HCT116 (cell line): ENCODE measurements around the gene ZNF57. TPM values are rescaled to one million over a fixed set of nuclear protein-coding genes. Genes with fewer than 3 reads are reported as not detected.

Experiments
- ATAC-seq: fragments of 200-7000 bp; cut with Tn5 transposase; 2 replicates; pipeline ENCODE4 v1.9.1; 2020; ENCODE audit warnings: mild to moderate bottlenecking, moderate library complexity
- BruUV-seq: library from RNA; stranded (reverse); fragments of 400-500 nt; replicated peaks from 2 replicates; lab custom pipeline; 2021; lab: Mats Ljungman, UMichigan
- CTCF ChIA-PET: fragments of 300-600 bp; sonication (Branson Sonifier 250); formaldehyde crosslinking; loops from one replicate; lab custom pipeline; 2021; ENCODE audit warnings: antibody characterized with exemption; lab: Charles Lee
- POLR2A ChIA-PET: fragments of 300-600, 350-600 bp; sonication (Branson Sonifier 250); formaldehyde crosslinking; loops from one replicate; lab custom pipeline; 2021; ENCODE audit warnings: antibody characterized with exemption; lab: Charles Lee
- RAD21 ChIA-PET, 2 experiments: fragments of 300-600 bp; sonication (Branson Sonifier 250); formaldehyde crosslinking; loops; one replicate each; lab custom pipeline; 2023; ENCODE audit warnings: low total read pairs in 2 of 2; ENCODE audit not compliant: uncharacterized antibody in 2 of 2, unreplicated experiment in 2 of 2, low non-redundant PET in 1 of 2; lab: Charles Lee
- DNase-seq: peaks from one replicate; pipeline ENCODE4 v3.0.0-alpha.2; 2010; ENCODE audit warnings: low read depth, low spot score
- H2AFZ ChIP-seq: fragments of 200-600 bp; shearing (Covaris generic), sonication (generic); 2 replicates; pipeline ENCODE4 v1.6.1; 2017; ENCODE audit warnings: low read depth, mixed run types, mixed read lengths, antibody characterized with exemption, low read length; ENCODE audit not compliant: poor library complexity, severe bottlenecking
- H3K27ac ChIP-seq: 2 replicates; pipeline ENCODE4 v1.5.1; 2012; ENCODE audit warnings: low read depth, low read length
- H3K27me3 ChIP-seq: fragments of 200-600 bp; sonication (generic); 2 replicates; pipeline ENCODE4 v1.6.1; 2016; ENCODE audit warnings: mixed run types, low read length, mixed read lengths; ENCODE audit not compliant: insufficient read depth
- H3K36me3 ChIP-seq, 2 experiments: fragments of 200-500 bp in 1 of 2; fragments of 200-600 bp in 1 of 2; sonication (Bioruptor generic) in 1 of 2; sonication (generic) in 1 of 2; 2 replicates each; pipeline versions ENCODE4 v1.5.1 to v1.6.1; 2014 to 2016; ENCODE audit warnings: low read length in 2 of 2, inconsistent platforms in 1 of 2, mixed read lengths in 1 of 2, mixed run types in 1 of 2; ENCODE audit not compliant: insufficient read depth in 2 of 2, control insufficient read depth in 1 of 2
- H3K4me1 ChIP-seq, 2 experiments: fragments of 200-600 bp in 1 of 2; sonication (generic) in 1 of 2; 2 replicates each; pipeline versions ENCODE4 v1.5.1 to v1.6.1; 2012 to 2017; ENCODE audit warnings: low read length in 2 of 2, inconsistent platforms in 1 of 2, mild to moderate bottlenecking in 1 of 2, mixed read lengths in 1 of 2, mixed run types in 1 of 2, moderate library complexity in 1 of 2; ENCODE audit not compliant: insufficient read depth in 2 of 2, control insufficient read depth in 1 of 2
- H3K4me2 ChIP-seq: fragments of 200-600 bp; sonication (generic); 2 replicates; pipeline ENCODE4 v1.6.1; 2017; ENCODE audit warnings: mixed run types, low read length, mixed read lengths
- H3K4me3 ChIP-seq, 2 experiments: fragments of 200-600 bp in 1 of 2; sonication (generic) in 1 of 2; replicated peaks in 1 of 2; 2 replicates each; pipeline ENCODE4 v1.5.1; 2011 to 2016; ENCODE audit warnings: low read length in 2 of 2, control low read depth in 1 of 2, low read depth in 1 of 2, mild to moderate bottlenecking in 1 of 2, mixed read lengths in 1 of 2, mixed run types in 1 of 2
- H3K79me2 ChIP-seq: fragments of 200-600 bp; sonication (generic); 2 replicates; pipeline ENCODE4 v1.6.1; 2017; ENCODE audit warnings: mild to moderate bottlenecking, mixed run types, low read length, moderate library complexity, mixed read lengths; ENCODE audit not compliant: insufficient read depth
- H3K9ac ChIP-seq: fragments of 200-600 bp; sonication (generic); 2 replicates; pipeline ENCODE4 v1.6.1; 2016; ENCODE audit warnings: low read length, mixed read lengths
- H3K9me2 ChIP-seq: fragments of 200-600 bp; sonication (generic), shearing (Covaris generic); 2 replicates; pipeline ENCODE4 v1.6.1; 2017; ENCODE audit warnings: mixed run types, mild to moderate bottlenecking, moderate library complexity; ENCODE audit not compliant: insufficient read depth
- H3K9me3 ChIP-seq, 2 experiments: fragments of 200-500 bp in 1 of 2; fragments of 200-600 bp in 1 of 2; sonication (Bioruptor generic) in 1 of 2; sonication (generic) in 1 of 2; 2 replicates each; pipeline ENCODE4 v1.6.1; 2014 to 2017; ENCODE audit warnings: low read length in 2 of 2, mixed read lengths in 2 of 2, inconsistent platforms in 1 of 2, low read depth in 1 of 2, mild to moderate bottlenecking in 1 of 2, mixed run types in 1 of 2, moderate library complexity in 1 of 2; ENCODE audit not compliant: control insufficient read depth in 1 of 2, insufficient read depth in 1 of 2
- H4K20me1 ChIP-seq: fragments of 200-600 bp; sonication (generic), shearing (Covaris generic); 2 replicates; pipeline ENCODE4 v1.6.1; 2017; ENCODE audit warnings: mixed run types, mild to moderate bottlenecking, moderate library complexity; ENCODE audit not compliant: insufficient read depth
- EGR1 ChIP-seq: IDR thresholded peaks from 2 replicates; pipeline ENCODE4 v1.6.1; 2012; ENCODE audit warnings: low read depth
- EZH2 ChIP-seq: fragments of 200-600 bp; sonication (generic); IDR thresholded peaks from 2 replicates; pipeline ENCODE4 v1.6.1; 2017; ENCODE audit warnings: antibody characterized with exemption, mixed run types
- EZH2phosphoT487 ChIP-seq: fragments of 200-600 bp; IDR thresholded peaks from 2 replicates; pipeline ENCODE4 v1.6.1; 2018; ENCODE audit warnings: antibody characterized with exemption, borderline replicate concordance
- FOSL1 ChIP-seq: IDR thresholded peaks from 2 replicates; pipeline ENCODE4 v1.6.1; 2012; ENCODE audit warnings: low read depth
- POLR2A ChIP-seq: IDR thresholded peaks from 2 replicates; pipeline ENCODE4 v1.7.0; 2011; ENCODE audit warnings: borderline replicate concordance; ENCODE audit not compliant: insufficient read depth, insufficient read length; ENCODE audit errors: extremely low read depth
- POLR2AphosphoS5 ChIP-seq: IDR thresholded peaks from 2 replicates; pipeline ENCODE4 v1.6.1; 2011; ENCODE audit warnings: mild to moderate bottlenecking, low read depth, low read length, moderate library complexity
- SIN3A ChIP-seq: IDR thresholded peaks from 2 replicates; pipeline ENCODE4 v1.6.1; 2012; ENCODE audit warnings: low read depth
- SP1 ChIP-seq: IDR thresholded peaks from 2 replicates; pipeline ENCODE4 v1.6.1; 2012; ENCODE audit warnings: low read depth
- TCF7L2 ChIP-seq: IDR thresholded peaks from 2 replicates; pipeline ENCODE4 v1.7.0; 2011; ENCODE audit warnings: borderline replicate concordance, inconsistent platforms; ENCODE audit not compliant: insufficient read depth, insufficient read length; ENCODE audit errors: extremely low read depth
- intact Hi-C: fragments of 100-400 bp; cut with micrococcal nuclease; formaldehyde crosslinking; loops from 2 replicates; pipeline ENCODE4 v1.10.0; 2022
- total RNA-seq: library from RNA; stranded (reverse); gene quantifications from one replicate; pipeline ENCODE4 v1.2.1, GENCODE V29; 2021; ENCODE audit not compliant: unreplicated experiment
- TF ChIP-seq, protein P1 (sequence below), 3 experiments: fragments of 200-600 bp in 1 of 3; sonication (generic) in 1 of 3; IDR thresholded peaks in 2 of 3; conservative IDR thresholded peaks in 1 of 3; 2 replicates each; pipeline ENCODE4 v1.5.1; 2012 to 2017; ENCODE audit warnings: low read depth in 2 of 3, low read length in 2 of 3, antibody characterized with exemption in 1 of 3, borderline replicate concordance in 1 of 3, control low read depth in 1 of 3, mild to moderate bottlenecking in 1 of 3, mixed read lengths in 1 of 3, mixed run types in 1 of 3, moderate library complexity in 1 of 3; ENCODE audit not compliant: insufficient read depth in 1 of 3

ZNF57 gene
- total RNA-seq, 1 experiment from 2014 or later = 8.3 TPM

DNA sequence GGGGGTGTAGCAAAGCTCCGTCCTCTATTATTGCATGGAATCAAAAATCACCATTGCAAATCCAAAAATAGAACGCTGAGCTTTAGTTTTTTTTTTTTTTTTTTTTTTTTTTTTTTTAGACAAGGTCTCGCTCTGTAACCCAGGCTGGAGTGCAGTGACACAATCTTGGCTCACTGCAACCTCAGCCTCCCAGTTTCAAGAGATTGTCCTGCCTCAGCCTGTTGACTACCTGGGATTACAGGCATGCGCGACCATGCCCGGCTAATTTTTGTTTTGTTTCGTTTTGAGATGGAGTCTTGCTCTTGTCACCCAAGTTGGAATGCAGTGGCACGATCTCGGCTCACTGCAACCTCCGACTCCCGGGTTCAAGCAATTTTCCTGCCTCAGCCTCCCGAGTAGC is 59.4 kb downstream of the ZNF57 start:
- TF ChIP-seq SIN3A (no peak), EGR1 (no peak), FOSL1 (no peak), POLR2A (no peak), EZH2 (no peak), TCF7L2 (no peak), POLR2AphosphoS5 (no peak), EZH2phosphoT487 (no peak), SP1 (no peak)
- TF ChIP-seq, protein P1, sequence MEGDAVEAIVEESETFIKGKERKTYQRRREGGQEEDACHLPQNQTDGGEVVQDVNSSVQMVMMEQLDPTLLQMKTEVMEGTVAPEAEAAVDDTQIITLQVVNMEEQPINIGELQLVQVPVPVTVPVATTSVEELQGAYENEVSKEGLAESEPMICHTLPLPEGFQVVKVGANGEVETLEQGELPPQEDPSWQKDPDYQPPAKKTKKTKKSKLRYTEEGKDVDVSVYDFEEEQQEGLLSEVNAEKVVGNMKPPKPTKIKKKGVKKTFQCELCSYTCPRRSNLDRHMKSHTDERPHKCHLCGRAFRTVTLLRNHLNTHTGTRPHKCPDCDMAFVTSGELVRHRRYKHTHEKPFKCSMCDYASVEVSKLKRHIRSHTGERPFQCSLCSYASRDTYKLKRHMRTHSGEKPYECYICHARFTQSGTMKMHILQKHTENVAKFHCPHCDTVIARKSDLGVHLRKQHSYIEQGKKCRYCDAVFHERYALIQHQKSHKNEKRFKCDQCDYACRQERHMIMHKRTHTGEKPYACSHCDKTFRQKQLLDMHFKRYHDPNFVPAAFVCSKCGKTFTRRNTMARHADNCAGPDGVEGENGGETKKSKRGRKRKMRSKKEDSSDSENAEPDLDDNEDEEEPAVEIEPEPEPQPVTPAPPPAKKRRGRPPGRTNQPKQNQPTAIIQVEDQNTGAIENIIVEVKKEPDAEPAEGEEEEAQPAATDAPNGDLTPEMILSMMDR (IDR thresholded peaks at IDR 0.05 in 2 of 3, conservative IDR thresholded peaks at IDR 0.05 in 1 of 3; ENCODE audit: borderline replicate concordance in 1 of 3, insufficient read depth in 1 of 3, low read depth in 2 of 3, low read length in 2 of 3) = no peak

More for the DNA sequence above, 59.4 kb downstream of the ZNF57 start:
- CTCF ChIA-PET = interaction anchor here (0.6 to 2.8 kb wide), 3 partner anchors 9 to 223 kb away, joined by 3 to 17 read pairs (median 5); no protein-coding TSS in a partner anchor
- no peaks in the 10 kb centered on the region for H3K79me2 ChIP-seq
- H4K20me1 ChIP-seq = no peaks in the 10 kb centered on the region
- H2AFZ ChIP-seq = no peak overlapping the region
- BruUV-seq = no TSS peak
- H3K4me2 ChIP-seq = no peak overlapping the region
- no peak overlapping the region for H3K4me3 ChIP-seq
- POLR2A ChIA-PET = interaction anchor here (0.6 to 1.4 kb wide), 3 partner anchors 9 to 86 kb away, joined by 3 to 5 read pairs (median 4); no protein-coding TSS in a partner anchor
- no peaks in the 10 kb centered on the region for H3K36me3 ChIP-seq
- no peaks in the 10 kb centered on the region for H3K27me3 ChIP-seq
- H3K27ac ChIP-seq = no peak overlapping the region
- DNase-seq = no peak
- H3K4me1 ChIP-seq = no peaks in the 10 kb centered on the region
- H3K9me3 ChIP-seq = no peaks in the 10 kb centered on the region
- intact Hi-C loops = no loop called here
- H3K9me2 ChIP-seq = no peaks in the 10 kb centered on the region
- ATAC-seq = no peak
- RAD21 ChIA-PET = interaction anchor here in 1 of 2 experiments (0.6 kb wide), 1 partner anchor 160 kb away, joined by 4 read pairs; no protein-coding TSS in a partner anchor
- H3K9ac ChIP-seq = no peak overlapping the region
